Neural progenitor cell (in vitro differentiated cells): ENCODE results near the gene PNKP.

Experiments
- CTCF ChIP-seq: fragments of 200-600 bp; sonication (generic); IDR thresholded peaks from 2 replicates; pipeline ENCODE4 v1.5.1; 2017; ENCODE audit warnings: antibody characterized with exemption, mild to moderate bottlenecking
- EZH2 ChIP-seq: fragments of 200-600 bp; sonication (generic); IDR thresholded peaks from 2 replicates; pipeline ENCODE4 v1.6.1; 2017; ENCODE audit warnings: antibody characterized with exemption, mild to moderate bottlenecking, moderate library complexity
- EZH2phosphoT487 ChIP-seq: fragments of 200-600 bp; sonication (generic); IDR thresholded peaks from 2 replicates; pipeline ENCODE4 v1.6.1; 2017; ENCODE audit warnings: antibody characterized with exemption

- no peak for TF ChIP-seq CTCF
- no peak for TF ChIP-seq EZH2
- no peak for TF ChIP-seq EZH2phosphoT487
Measured at GRCh38 chr19:49882643-49883042, 15.3 kb upstream of the PNKP start.
